AML-193 (cell line): Measurements from ENCODE around the gene HAPLN3.
"Not testable (repeated sequence)": the region's sequence is repeated elsewhere in the genome, so short reads cannot be mapped to it uniquely, and the experiment has no call there.

Experiments
- DNase-seq, 2 experiments: peaks; one replicate each; lab custom pipeline; 2025; lab: John Stamatoyannopoulos, UW

Gene HAPLN3

GRCh38 chr15:88894819-88895767, at the start of gene HAPLN3:
Gene HAPLN3 (minus strand): TSS chr15:88895544. CDS start chr15:88887298, 8,246 bp downstream.
- DNase-seq, result no peak

DNA sequence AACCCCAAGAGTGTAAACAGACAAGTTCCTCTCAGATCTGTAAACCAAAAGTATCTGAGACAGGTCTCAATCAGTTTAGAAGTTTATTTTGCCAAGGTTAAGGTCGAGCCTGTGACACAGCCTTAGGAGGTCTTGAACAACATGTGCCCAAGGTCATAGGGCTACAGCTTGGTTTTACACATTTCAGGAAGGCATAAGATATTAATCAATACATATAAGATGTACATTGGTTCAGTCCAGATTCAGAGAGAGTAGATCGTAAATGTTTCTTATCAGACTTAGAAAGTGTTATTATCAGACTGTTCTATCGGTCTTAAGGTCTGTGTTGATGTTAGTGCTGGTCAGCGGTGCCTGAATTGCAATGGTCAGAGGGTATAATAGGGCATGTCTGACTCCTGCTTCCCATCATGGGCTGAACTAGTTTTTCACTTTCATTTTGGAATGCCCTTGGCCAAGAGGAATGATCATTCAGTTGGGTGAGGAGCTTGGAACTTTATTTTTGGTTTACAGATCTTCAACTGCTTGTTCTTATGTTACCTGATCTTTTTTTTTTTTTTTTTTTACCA, 44.8 kb upstream of the HAPLN3 start:
- DNase-seq, result no peak

GRCh38 chr15:88939486-88939806, 44.1 kb upstream of the HAPLN3 start:
- no peak for DNase-seq

GRCh38 chr15:88938802-88939485, 43.6 kb upstream of the HAPLN3 start:
- DNase-seq, result no peak

- DNase-seq, result not testable (repeated sequence)
Observed at GRCh38 chr15:88934449-88934848, 39.1 kb upstream of the HAPLN3 start.

GRCh38 chr15:88932875-88933330, 37.6 kb upstream of the HAPLN3 start:
- no peak for DNase-seq

DNA sequence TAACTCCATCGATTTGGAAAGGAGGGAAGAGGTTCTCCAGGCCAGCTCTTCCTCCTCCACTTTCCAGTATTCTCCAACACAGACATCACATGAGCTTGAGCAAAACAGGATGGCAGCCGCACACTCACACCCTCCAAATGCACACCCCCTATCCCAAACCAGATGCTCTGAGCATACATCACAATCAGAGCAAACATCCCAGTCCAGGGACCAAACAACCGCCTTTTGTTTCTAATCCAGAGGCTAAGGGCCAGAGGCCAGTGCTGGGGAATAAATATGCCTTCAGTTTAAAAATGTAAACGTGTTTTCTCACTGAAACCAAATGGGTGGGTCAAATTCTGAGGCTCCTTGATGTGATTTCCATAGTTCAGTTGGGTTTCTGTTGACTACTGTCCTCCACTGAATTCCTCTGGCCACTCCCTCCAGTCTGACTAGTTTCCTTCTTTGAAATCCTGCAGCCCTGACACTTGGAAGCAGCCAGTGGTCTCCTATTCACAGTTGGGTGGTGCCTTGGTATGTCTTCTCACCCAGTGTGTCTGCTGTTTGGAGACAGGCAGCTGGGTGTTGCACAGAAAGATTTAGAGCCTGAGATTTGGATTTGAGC, 37.0 kb upstream of the HAPLN3 start:
- DNase-seq, result no peak

GRCh38 chr15:88930579-88930978, 35.2 kb upstream of the HAPLN3 start:
- no peak for DNase-seq

- not testable (repeated sequence) for DNase-seq
Observed at GRCh38 chr15:88929358-88930098, 34.2 kb upstream of the HAPLN3 start.

- not testable (repeated sequence) for DNase-seq
Observed at GRCh38 chr15:88928192-88928591, 32.8 kb upstream of the HAPLN3 start.

- not testable (repeated sequence) for DNase-seq
Observed at GRCh38 chr15:88925648-88926047, 30.3 kb upstream of the HAPLN3 start.

GRCh38 chr15:88920892-88921435, 25.6 kb upstream of the HAPLN3 start:
- DNase-seq, result not testable (repeated sequence)

- DNase-seq, result no peak
Observed at GRCh38 chr15:88920186-88920891, 25.0 kb upstream of the HAPLN3 start.

DNA sequence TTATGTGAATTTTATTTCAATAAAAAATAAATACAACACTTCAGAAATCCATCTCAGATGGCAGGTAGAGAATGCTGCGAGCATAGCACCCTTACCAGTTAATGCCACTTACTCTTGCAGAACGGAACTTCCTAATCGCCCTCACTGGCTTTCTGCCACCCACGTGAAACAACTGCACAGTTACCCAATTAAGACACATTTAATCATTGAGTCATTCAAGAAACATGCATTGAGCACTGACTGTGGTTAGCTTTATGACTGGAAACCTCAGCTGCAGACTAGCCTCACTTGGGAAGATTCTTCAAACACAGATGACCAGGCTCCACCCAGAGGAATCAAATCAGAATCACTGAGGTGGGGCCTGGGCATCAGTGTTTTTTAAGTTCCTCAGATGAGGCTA, 23.4 kb upstream of the HAPLN3 start:
- DNase-seq, result peak; percentile 79 to 83

DNA sequence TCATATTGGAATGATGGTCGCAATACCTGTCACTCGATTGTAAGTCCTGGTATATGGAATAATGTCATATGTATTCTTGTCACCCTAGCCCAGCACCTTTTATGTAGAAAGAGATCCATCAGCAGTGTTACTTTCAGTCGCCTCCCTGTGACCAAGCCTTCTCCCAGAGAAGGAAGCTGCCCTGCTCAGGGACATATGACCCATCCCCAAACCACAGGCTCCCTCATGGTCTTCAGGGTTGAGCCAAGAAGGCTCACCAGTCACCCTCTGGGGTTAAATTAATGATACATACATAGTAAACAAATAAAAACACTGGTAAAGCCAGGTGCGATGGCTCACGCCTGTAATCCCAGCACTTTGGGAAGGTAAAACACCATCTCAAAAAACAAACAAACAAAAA, 22.4 kb upstream of the HAPLN3 start:
- DNase-seq, result no peak

- DNase-seq, result no peak
Observed at GRCh38 chr15:88915354-88915753, 20.0 kb upstream of the HAPLN3 start.

DNA sequence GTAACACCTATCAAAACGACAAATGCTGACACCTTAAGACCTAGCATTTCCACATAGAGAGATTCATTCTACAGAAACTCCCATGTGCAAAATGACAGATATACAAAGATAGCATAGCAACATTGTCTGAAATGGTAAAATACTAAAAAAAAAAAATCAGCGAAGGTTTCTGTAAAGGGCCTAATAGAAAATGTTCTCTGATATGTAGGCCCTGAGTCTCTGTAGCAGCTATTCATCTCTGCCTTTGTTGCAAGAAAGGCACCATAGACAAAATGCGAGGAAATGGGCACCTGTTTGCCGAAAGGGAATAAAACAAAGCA, 18.5 kb upstream of the HAPLN3 start:
- DNase-seq, result no peak

GRCh38 chr15:88913017-88913849, 17.9 kb upstream of the HAPLN3 start, which contains the start of gene MFGE8:
Gene MFGE8 (minus strand): TSS chr15:88913379. CDS start chr15:88913319, 60 bp downstream.
- DNase-seq, result peak; percentile 35 to 44

DNA sequence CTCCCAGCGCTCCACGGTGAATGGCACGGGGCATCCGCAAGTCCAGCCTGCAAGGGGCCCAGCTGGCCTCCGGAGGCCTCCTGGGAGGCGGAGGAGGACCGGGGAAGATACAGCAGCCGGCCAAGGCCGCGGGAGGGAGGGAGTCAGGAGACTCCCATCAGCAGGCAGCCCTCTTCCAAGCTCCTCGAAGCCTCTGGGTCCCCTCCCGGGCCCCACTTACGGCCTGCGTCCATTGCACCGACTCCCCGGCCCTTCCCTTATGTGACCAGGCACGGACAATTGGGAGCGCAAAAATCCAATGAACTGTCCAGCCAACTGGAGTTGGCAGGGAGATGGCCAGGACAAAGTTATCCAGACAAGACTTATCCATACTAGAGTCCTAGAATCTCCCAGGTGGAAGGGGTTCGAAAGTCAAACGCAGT, 17.2 kb upstream of the HAPLN3 start:
- DNase-seq, result no peak

GRCh38 chr15:88911766-88912118, 16.4 kb upstream of the HAPLN3 start:
- no peak for DNase-seq
